Sigmoid colon (tissue), 7 donors: ENCODE measurements around the gene DEGS2. TPM values are rescaled to one million over a fixed set of nuclear protein-coding genes. Genes with fewer than 3 reads are reported as not detected.
"Not testable (repeated sequence)": the region's sequence is repeated elsewhere in the genome, so short reads cannot be mapped to it uniquely, and the experiment has no call there.

Experiments used
- DNase-seq: peaks from one replicate; pipeline ENCODE4 v3.0.0-alpha.2; 2019
- H3K27ac ChIP-seq, 4 donors: fragments of 200-600 bp; sonication (generic); one replicate each; pipeline ENCODE4 v1.5.1; 2016 to 2019; ENCODE audit warnings: mild to moderate bottlenecking in 1 of 4
- H3K27me3 ChIP-seq, 3 donors: fragments of 200-600 bp; sonication (generic); one replicate each; pipeline ENCODE4 v1.5.1; 2019; ENCODE audit warnings: mild to moderate bottlenecking in 1 of 3
- H3K36me3 ChIP-seq, 4 donors: fragments of 200-600 bp; sonication (generic); one replicate each; pipeline ENCODE4 v1.5.1; 2016 to 2019
- H3K4me1 ChIP-seq, 4 donors: fragments of 200-600 bp; sonication (generic); one replicate each; pipeline ENCODE4 v1.5.1; 2017 to 2019
- H3K4me3 ChIP-seq, 4 donors: fragments of 200-600 bp; sonication (generic); one replicate each; pipeline ENCODE4 v1.5.1; 2017 to 2019; ENCODE audit warnings: mild to moderate bottlenecking in 2 of 4, moderate library complexity in 1 of 4
- H3K9me3 ChIP-seq, 4 donors: fragments of 200-600 bp in 3 of 4; sonication (generic) in 3 of 4; one replicate each; pipeline versions ENCODE4 v1.5.1 to v1.6.1; 2013 to 2019
- EP300 ChIP-seq, 4 donors: sonication (generic); formaldehyde crosslinking; IDR thresholded peaks; one replicate each; pipeline ENCODE4 v1.6.1; 2017; ENCODE audit warnings: antibody characterized with exemption in 4 of 4
- POLR2A ChIP-seq, 2 donors: fragments of 450-650 bp; IDR thresholded peaks; one replicate each; pipeline ENCODE4 v1.6.1; 2016; ENCODE audit warnings: antibody characterized with exemption in 2 of 2, mild to moderate bottlenecking in 2 of 2, moderate library complexity in 2 of 2
- POLR2AphosphoS5 ChIP-seq, 4 donors: sonication (generic); formaldehyde crosslinking; IDR thresholded peaks; one replicate each; pipeline ENCODE4 v1.6.1; 2017; ENCODE audit warnings: antibody characterized with exemption in 4 of 4
- WGBS, 2 donors: extraction: QIAGEN DNeasy Blood & Tissue Kit; methylation state at CpG; one replicate each; pipeline ENCODE4 v1.1.7; 2013; 5-methylcytosine and 5-hydroxymethylcytosine counted together
- intact Hi-C: fragments of 100-400 bp; cut with DNase I; formaldehyde crosslinking; loops from one replicate; pipeline ENCODE4 v1.15.1; 2023
- polyA plus RNA-seq, 3 donors: library from polyadenylated mRNA; stranded (reverse); fragments of 200-250 nt; gene quantifications; one replicate each; pipeline ENCODE4 v1.2.3, GENCODE V29; 2013
- total RNA-seq, 4 donors: library from RNA; depleted of rRNA; stranded (reverse); fragments of >200 nt; gene quantifications; one replicate each; pipeline ENCODE4 v1.1.0, GENCODE V29; 2016
- TF ChIP-seq, protein P1 (sequence below), 4 experiments: fragments of 450-650 bp in 3 of 4; fragments of 200-600 bp in 1 of 4; IDR thresholded peaks; one replicate each; pipeline ENCODE4 v1.5.1; 2016 to 2019; ENCODE audit warnings: antibody characterized with exemption in 4 of 4, mild to moderate bottlenecking in 3 of 4, moderate library complexity in 2 of 4
- donor health status: healthy with polysubstance abuse.
- donor health status: Bipolar disorder and iron deficiency.
- donor health status: healthy.

DEGS2 gene
- total RNA-seq (under 1 TPM; under 0.01 to 0.54 (median 0.39) TPM), polyA plus RNA-seq (10 to 100 TPM in 1 of 3 donors, 1 to 10 TPM in 2; 2.4 to 11.9 (median 2.8) TPM)

DNA sequence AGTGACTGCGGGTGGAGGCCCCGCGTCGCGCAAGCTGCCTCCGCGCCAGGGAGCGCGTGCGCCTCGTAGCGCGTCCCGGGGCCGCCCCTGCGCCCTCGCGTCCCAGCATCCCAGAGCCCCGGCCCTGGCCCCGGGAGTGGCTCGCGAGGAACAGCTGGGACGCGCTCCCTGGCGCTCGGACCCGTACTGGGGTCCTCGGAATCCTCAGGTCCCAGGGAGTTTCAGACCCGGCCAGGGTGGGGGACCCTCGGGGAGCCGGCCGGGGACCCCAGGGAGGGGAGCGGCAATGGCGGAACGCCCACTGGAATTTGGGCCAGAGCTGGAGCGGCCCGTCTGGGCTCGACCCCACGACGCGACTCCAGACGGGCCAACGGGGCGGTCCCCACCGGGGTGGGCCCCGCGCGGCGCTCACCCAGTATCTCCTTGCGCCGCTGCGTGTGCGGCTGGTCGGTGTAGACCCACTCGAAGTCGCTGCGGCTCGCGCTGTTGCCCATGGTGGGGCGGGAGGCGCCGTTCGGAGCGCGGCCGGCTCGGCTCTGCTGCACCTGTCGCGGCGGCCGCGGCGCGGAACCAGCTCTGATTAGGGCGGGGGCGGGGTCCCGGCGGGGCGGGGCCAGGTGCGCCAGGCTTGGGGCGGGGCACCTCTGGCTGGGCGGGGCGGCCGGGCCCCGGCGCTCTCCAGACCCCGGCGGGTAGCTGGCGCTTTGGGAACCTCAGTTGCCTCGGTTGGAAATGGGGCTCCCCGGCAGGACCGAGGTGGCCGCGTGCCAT, at the start of gene DEGS2:
Gene DEGS2, minus strand, starts transcription at position 552 of the 771 bp plus-strand sequence. Its CDS starts 58 bp downstream, at position 494.
- Histone ChIP-seq H3K4me3 (peak within 1 kb of the TSS in 3 of 4 donors; percentile 28 to 40 (median 37)), H3K27ac (no peak within 1 kb of the TSS), H3K4me1 (peaks cover 0 to 16% (median 15%) of the 10 kb centered on the region in 4 donors), H3K36me3 (no peaks in the 10 kb centered on the region), H3K9me3 (peaks cover 0 to 6% (median 5%) of the 10 kb centered on the region in 4 donors), H3K27me3 (peaks cover 26 to 58% (median 41%) of the 10 kb centered on the region in 3 donors)
- 1% methylated on average over 94 of the region's 94 CpGs for WGBS, 2 donors
- intact Hi-C loops = no loop called here
- DNase-seq = no peak
- TF ChIP-seq, protein P1, sequence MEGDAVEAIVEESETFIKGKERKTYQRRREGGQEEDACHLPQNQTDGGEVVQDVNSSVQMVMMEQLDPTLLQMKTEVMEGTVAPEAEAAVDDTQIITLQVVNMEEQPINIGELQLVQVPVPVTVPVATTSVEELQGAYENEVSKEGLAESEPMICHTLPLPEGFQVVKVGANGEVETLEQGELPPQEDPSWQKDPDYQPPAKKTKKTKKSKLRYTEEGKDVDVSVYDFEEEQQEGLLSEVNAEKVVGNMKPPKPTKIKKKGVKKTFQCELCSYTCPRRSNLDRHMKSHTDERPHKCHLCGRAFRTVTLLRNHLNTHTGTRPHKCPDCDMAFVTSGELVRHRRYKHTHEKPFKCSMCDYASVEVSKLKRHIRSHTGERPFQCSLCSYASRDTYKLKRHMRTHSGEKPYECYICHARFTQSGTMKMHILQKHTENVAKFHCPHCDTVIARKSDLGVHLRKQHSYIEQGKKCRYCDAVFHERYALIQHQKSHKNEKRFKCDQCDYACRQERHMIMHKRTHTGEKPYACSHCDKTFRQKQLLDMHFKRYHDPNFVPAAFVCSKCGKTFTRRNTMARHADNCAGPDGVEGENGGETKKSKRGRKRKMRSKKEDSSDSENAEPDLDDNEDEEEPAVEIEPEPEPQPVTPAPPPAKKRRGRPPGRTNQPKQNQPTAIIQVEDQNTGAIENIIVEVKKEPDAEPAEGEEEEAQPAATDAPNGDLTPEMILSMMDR (IDR thresholded peaks at IDR 0.05) = no peak
- TF ChIP-seq POLR2A (IDR thresholded peaks at IDR 0.05) (no peak), EP300 (IDR thresholded peaks at IDR 0.05) (no peak), POLR2AphosphoS5 (IDR thresholded peaks at IDR 0.05) (no peak)

DNA sequence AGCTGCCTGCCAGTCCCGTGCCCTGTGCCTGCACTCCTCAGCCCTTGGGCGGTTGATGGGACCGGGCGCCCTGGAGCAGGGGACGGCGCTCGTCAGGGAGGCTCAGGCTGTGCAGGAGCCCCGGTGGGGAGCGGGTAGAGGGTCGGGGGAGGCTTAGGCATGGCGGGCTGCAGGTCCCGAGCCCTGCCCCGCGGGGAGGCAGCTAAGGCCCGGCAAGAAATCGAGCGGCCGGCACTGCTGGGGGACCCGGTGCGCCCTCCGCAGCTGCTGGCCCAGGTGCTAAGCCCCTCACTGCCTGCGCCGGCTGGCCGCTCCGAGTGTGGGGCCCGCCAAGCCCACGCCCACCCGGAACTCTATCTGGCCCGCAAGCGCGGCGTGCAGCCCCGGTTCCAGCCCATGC, 48.7 kb upstream of the DEGS2 start:
- intact Hi-C loops, H3K4me1 ChIP-seq: not testable (repeated sequence)
- 96% methylated on average over 33 of the region's 33 CpGs for WGBS, 2 donors

DNA sequence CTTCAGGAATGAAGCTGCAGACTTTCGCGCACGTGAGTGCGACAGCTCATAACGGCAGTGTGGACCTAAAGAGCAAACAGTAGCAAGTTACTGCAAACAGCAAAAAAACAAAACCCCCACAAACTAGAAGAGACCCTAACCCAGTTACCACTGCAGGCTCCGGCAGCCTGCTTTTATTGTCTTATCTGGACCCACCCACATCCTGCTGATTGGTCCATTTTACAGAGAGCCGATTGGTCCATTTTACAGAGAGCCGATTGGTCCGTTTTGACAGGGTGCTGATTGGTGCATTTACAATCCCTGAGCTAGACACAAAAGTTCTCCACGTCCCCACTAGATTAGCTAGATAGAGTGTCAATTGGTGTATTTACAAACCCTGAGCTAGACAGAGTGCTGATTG, 48.1 kb upstream of the DEGS2 start:
- H3K27ac ChIP-seq, H3K4me1 ChIP-seq, H3K36me3 ChIP-seq, intact Hi-C loops, H3K4me3 ChIP-seq, H3K27me3 ChIP-seq, H3K9me3 ChIP-seq, DNase-seq: not testable (repeated sequence)
- WGBS, 2 donors = 91 to 93% methylated on average over 10 of the region's 10 CpGs

More for the DNA sequence above, 48.7 kb upstream of the DEGS2 start:
- H3K27ac ChIP-seq, H3K36me3 ChIP-seq, DNase-seq, H3K27me3 ChIP-seq, H3K4me3 ChIP-seq, H3K9me3 ChIP-seq: not testable (repeated sequence)

DNA sequence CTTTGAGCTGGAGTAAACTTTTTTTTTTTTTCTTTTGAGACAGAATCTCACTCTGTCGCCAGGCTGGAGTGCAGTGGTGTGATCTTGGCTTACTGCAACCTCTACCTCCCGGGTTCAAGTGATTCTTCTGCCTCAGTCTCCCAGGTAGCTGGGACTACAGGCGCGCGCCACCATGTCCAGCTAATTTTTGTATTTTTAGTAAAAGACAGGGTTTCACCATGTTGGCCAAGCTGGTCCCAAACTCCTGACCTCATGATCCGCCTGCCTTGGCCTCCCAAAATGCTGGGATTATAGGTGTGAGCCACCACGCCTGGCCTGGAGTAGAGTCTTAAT, 45.4 kb upstream of the DEGS2 start:
- H3K4me3 ChIP-seq, H3K36me3 ChIP-seq, H3K9me3 ChIP-seq, H3K27me3 ChIP-seq, H3K4me1 ChIP-seq, intact Hi-C loops, DNase-seq: not testable (repeated sequence)
- peak overlapping the region in 1 of 4 donors; percentile 29 for H3K27ac ChIP-seq
- WGBS, 2 donors = 84 to 91% methylated on average over 7 of the region's 7 CpGs

DNA sequence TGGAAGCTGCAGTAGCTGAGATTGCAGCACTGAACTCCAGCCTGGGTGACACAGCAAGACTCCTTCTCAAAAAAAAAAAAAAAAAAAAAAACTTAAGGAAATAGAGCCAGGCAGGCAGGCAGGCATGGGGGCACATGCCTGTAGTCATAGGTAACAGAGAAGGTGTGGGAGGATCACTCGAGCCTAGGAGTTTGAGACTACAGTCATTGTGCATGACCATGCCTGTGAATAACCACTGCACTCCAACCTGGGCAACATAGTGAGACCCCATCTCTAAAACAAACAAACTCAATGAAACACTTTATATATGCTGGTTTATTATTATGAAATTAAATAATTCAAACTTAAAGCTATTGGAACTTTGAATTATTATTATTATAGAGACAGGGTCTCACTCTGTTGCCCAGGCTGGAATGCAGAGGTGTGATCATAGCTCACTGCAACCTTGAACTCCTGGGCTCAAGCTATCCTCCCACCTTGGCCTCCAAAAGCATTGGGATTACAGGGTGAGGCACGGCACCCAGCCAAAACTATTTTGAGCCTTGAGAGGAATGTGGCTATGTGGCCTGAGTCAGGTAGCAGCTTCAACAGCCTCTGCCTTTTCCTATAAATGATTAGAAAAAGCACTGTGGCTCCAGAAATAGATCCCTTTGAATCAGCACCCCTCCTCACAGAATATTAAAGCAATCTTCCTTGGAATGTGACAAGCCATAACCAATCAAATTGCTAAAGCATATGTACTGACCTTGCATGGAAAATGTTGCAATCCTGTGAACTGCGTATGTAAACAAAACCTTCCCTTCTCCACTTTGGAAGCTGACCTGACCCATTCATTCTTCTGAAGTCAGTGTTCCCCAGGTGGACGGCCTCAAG, 44.8 kb upstream of the DEGS2 start:
- Histone ChIP-seq H3K27ac (peak overlapping the region in 1 of 4 donors; percentile 29), H3K36me3 (no peaks in the 10 kb centered on the region), H3K27me3 (no peaks in the 10 kb centered on the region), H3K4me3 (no peak overlapping the region), H3K9me3 (no peaks in the 10 kb centered on the region), H3K4me1 (no peaks in the 10 kb centered on the region)
- TF ChIP-seq, protein P1 (IDR thresholded peaks at IDR 0.05) = no peak
- TF ChIP-seq POLR2AphosphoS5 (IDR thresholded peaks at IDR 0.05) = no peak
- no peak for TF ChIP-seq POLR2A (IDR thresholded peaks at IDR 0.05)
- no peak for TF ChIP-seq EP300 (IDR thresholded peaks at IDR 0.05)
- intact Hi-C loops = no loop called here
- DNase-seq = no peak
- WGBS, 2 donors = 41 to 77% methylated on average over 4 of the region's 4 CpGs

DNA sequence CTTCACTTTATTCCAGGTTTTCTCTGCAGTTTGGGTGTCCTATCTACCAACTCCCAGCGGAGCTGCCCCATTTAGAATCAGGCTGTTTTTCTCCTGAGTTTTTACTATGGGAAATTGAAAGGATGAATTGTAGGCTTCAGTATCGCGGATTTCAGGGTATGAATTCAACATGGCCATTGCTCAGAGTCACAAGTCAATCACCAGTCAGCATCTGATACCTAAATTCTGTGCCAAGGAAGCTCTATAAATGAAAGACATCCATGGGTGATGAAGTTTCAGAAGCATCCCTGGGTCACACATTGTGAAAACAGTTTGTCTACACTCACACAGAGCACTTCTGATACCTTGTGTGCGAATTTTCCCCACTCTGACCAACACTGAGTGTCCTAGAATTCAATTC, 43.7 kb upstream of the DEGS2 start:
- 95 to 96% methylated on average over 4 of the region's 4 CpGs for WGBS, 2 donors
- no peaks in the 10 kb centered on the region for H3K27me3 ChIP-seq
- no peaks in the 10 kb centered on the region for H3K9me3 ChIP-seq
- intact Hi-C loops = no loop called here
- no peak overlapping the region for H3K4me3 ChIP-seq
- DNase-seq = no peak
- no peak overlapping the region for H3K27ac ChIP-seq
- TF ChIP-seq POLR2AphosphoS5 (IDR thresholded peaks at IDR 0.05) = no peak
- no peak for TF ChIP-seq POLR2A (IDR thresholded peaks at IDR 0.05)
- no peak for TF ChIP-seq EP300 (IDR thresholded peaks at IDR 0.05)
- TF ChIP-seq, protein P1 (IDR thresholded peaks at IDR 0.05) = no peak
- H3K4me1 ChIP-seq = no peaks in the 10 kb centered on the region
- no peaks in the 10 kb centered on the region for H3K36me3 ChIP-seq
